ENCODE measurements around the gene HENMT1.

Gene HENMT1

GRCh38 chr1:108692724-108693655 lies 32.1 kb upstream of the HENMT1 start:
- TF ChIP-seq REST (IDR thresholded peaks at IDR 0.05; ENCODE audit: insufficient read depth in 1 of 2, low read depth in 2 of 2, low read length in 2 of 2) (no peak), FOXP2 (optimal IDR thresholded peaks at IDR 0.05; ENCODE audit: borderline replicate concordance, extremely low read depth, extremely low read length, insufficient read depth) (no peak), TAF1 (IDR thresholded peaks at IDR 0.05; ENCODE audit: borderline replicate concordance, insufficient read depth, low read length) (no peak), SIN3A (IDR thresholded peaks at IDR 0.05; ENCODE audit: borderline replicate concordance, insufficient read depth, low read length) (no peak), POLR2AphosphoS5 (IDR thresholded peaks at IDR 0.05; ENCODE audit: low read depth, low read length) (no peak; the same call in 1 of the 2 replicates)

GRCh38 chr1:108691942-108692723 lies 31.2 kb upstream of the HENMT1 start, which contains the start of gene PRPF38B:
TSS of gene PRPF38B (plus strand) at chr1:108692310. CDS start at chr1:108692592, 282 bp downstream.
- peak in 1 of 2 experiments; percentile 30; a peak in 1 of 4 replicates for TF ChIP-seq REST (IDR thresholded peaks at IDR 0.05; ENCODE audit: insufficient read depth in 1 of 2, low read depth in 2 of 2, low read length in 2 of 2)
- no peak for TF ChIP-seq FOXP2 (optimal IDR thresholded peaks at IDR 0.05; ENCODE audit: borderline replicate concordance, extremely low read depth, extremely low read length, insufficient read depth)
- peak; percentile 98 for TF ChIP-seq POLR2AphosphoS5 (IDR thresholded peaks at IDR 0.05; ENCODE audit: low read depth, low read length)
- peak; percentile 86; the same call in 1 of the 2 replicates for TF ChIP-seq TAF1 (IDR thresholded peaks at IDR 0.05; ENCODE audit: borderline replicate concordance, insufficient read depth, low read length)
- TF ChIP-seq SIN3A (IDR thresholded peaks at IDR 0.05; ENCODE audit: borderline replicate concordance, insufficient read depth, low read length), result peak; percentile 16; the same call in 1 of the 2 replicates

- TF ChIP-seq FOXP2 (optimal IDR thresholded peaks at IDR 0.05; ENCODE audit: borderline replicate concordance, extremely low read depth, extremely low read length, insufficient read depth) (no peak), TAF1 (IDR thresholded peaks at IDR 0.05; ENCODE audit: borderline replicate concordance, insufficient read depth, low read length) (no peak), POLR2AphosphoS5 (IDR thresholded peaks at IDR 0.05; ENCODE audit: low read depth, low read length) (no peak; the same call in 1 of the 2 replicates), REST (IDR thresholded peaks at IDR 0.05; ENCODE audit: insufficient read depth in 1 of 2, low read depth in 2 of 2, low read length in 2 of 2) (no peak), SIN3A (IDR thresholded peaks at IDR 0.05; ENCODE audit: borderline replicate concordance, insufficient read depth, low read length) (no peak)
These were observed 30.4 kb upstream of the HENMT1 start for GRCh38 chr1:108691128-108691941.

GRCh38 chr1:108686614-108687313 lies 25.9 kb upstream of the HENMT1 start:
- TF ChIP-seq SIN3A (IDR thresholded peaks at IDR 0.05; ENCODE audit: borderline replicate concordance, insufficient read depth, low read length) (no peak), POLR2AphosphoS5 (IDR thresholded peaks at IDR 0.05; ENCODE audit: low read depth, low read length) (no peak), REST (IDR thresholded peaks at IDR 0.05; ENCODE audit: insufficient read depth in 1 of 2, low read depth in 2 of 2, low read length in 2 of 2) (no peak), TAF1 (IDR thresholded peaks at IDR 0.05; ENCODE audit: borderline replicate concordance, insufficient read depth, low read length) (no peak), FOXP2 (optimal IDR thresholded peaks at IDR 0.05; ENCODE audit: borderline replicate concordance, extremely low read depth, extremely low read length, insufficient read depth) (no peak)

Data from PFSK-1 (cell line).